Esophagus squamous epithelium (tissue), 5 donors: ENCODE data around the gene KAT6B. TPM values are rescaled to one million over a fixed set of nuclear protein-coding genes. Genes with fewer than 3 reads are reported as not detected.
A peak's percentile ranks its signal among the peaks of the same experiment; 100 is the strongest.
"Not testable (repeated sequence)": the region's sequence is repeated elsewhere in the genome, so short reads cannot be mapped to it uniquely, and the experiment has no call there.

Source experiments
- DNase-seq: peaks from one replicate; lab custom pipeline; 2025; lab: John Stamatoyannopoulos, UW
- H3K27ac ChIP-seq, 4 donors: fragments of 200-600 bp; sonication (generic); one replicate each; pipeline ENCODE4 v1.5.1; 2016 to 2019; ENCODE audit warnings: mild to moderate bottlenecking in 1 of 4
- H3K27me3 ChIP-seq, 4 donors: fragments of 200-600 bp; sonication (generic); 1 replicate in 3 of 4; 2 replicates in 1 of 4; pipeline versions ENCODE4 v1.5.1 to v1.6.0; 2017 to 2021; ENCODE audit warnings: antibody characterized with exemption in 1 of 4
- H3K36me3 ChIP-seq, 3 donors: fragments of 200-600 bp; sonication (generic); one replicate each; pipeline ENCODE4 v1.5.1; 2016 to 2019
- H3K4me1 ChIP-seq, 3 donors: fragments of 200-600 bp; sonication (generic); one replicate each; pipeline ENCODE4 v1.5.1; 2017 to 2019
- H3K4me3 ChIP-seq, 4 donors: fragments of 200-600 bp; sonication (generic); 1 replicate in 3 of 4; 2 replicates in 1 of 4; pipeline ENCODE4 v1.5.1; 2016 to 2019; ENCODE audit warnings: mild to moderate bottlenecking in 2 of 4, moderate library complexity in 1 of 4
- H3K9me3 ChIP-seq, 3 donors: fragments of 200-600 bp; sonication (generic); one replicate each; pipeline ENCODE4 v1.5.1; 2016 to 2019
- POLR2A ChIP-seq, 4 donors: fragments of 450-650 bp; IDR thresholded peaks; one replicate each; pipeline ENCODE4 v1.6.1; 2017; ENCODE audit warnings: antibody characterized with exemption in 4 of 4, mild to moderate bottlenecking in 4 of 4, moderate library complexity in 3 of 4
- WGBS, 2 donors: methylation state at CpG; one replicate each; pipeline ENCODE4 v1.1.5; 2018; 5-methylcytosine and 5-hydroxymethylcytosine counted together
- intact Hi-C: fragments of 100-400 bp; cut with DNase I; formaldehyde crosslinking; loops from one replicate; pipeline ENCODE4 v1.15.0; 2022
- total RNA-seq, 4 donors: library from RNA; depleted of rRNA; stranded (reverse); fragments of >200 nt; gene quantifications; one replicate each; pipeline ENCODE4 v1.1.0, GENCODE V29; 2016
- TF ChIP-seq, protein P1 (sequence below), 6 experiments: fragments of 450-650 bp in 4 of 6; fragments of 200-600 bp in 2 of 6; sonication (generic) in 2 of 6; IDR thresholded peaks; one replicate each; pipeline ENCODE4 v1.5.1; 2016 to 2019; ENCODE audit warnings: antibody characterized with exemption in 6 of 6, mild to moderate bottlenecking in 4 of 6, moderate library complexity in 4 of 6
- donor health status: DM: yes; HTN: yes; CAD: no.

KAT6B gene
- total RNA-seq, 4 donors from 2014 or later, result 13.1 to 48.8 (median 22.4) TPM

DNA sequence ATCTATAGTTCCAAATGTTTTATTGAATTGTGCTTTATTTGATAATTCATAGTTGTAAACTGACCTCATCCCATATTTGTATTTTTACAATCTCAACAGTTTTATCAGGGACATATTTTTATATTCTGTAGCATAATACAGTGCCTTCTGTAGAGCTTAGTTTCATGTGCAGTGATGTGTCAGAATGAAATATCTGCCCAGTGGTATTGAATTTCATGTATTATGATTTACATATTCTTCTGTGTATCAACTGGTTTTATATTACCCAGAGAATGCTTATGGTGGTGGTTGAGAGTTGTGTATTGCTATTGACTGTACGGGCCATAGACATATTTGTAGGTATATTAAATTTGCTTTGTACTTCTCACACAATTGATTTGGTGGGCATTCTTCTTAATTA lies 89.9 kb downstream of the KAT6B start:
- no peak overlapping the region for H3K27ac ChIP-seq
- no peak for DNase-seq
- H3K36me3 ChIP-seq, result peaks cover 0 to 5% (median 0%) of the 10 kb centered on the region in 3 donors
- WGBS, 2 donors, result 92 to 97% methylated on average over 1 of the region's 1 CpG
- H3K4me3 ChIP-seq, result no peak overlapping the region
- H3K4me1 ChIP-seq, result peaks cover 0 to 31% (median 7%) of the 10 kb centered on the region in 3 donors
- H3K27me3 ChIP-seq, result no peaks in the 10 kb centered on the region
- peaks cover 0 to 7% (median 0%) of the 10 kb centered on the region in 3 donors for H3K9me3 ChIP-seq
- intact Hi-C loops, result no loop called here
- no peak for TF ChIP-seq POLR2A (IDR thresholded peaks at IDR 0.05)
- TF ChIP-seq, protein P1, sequence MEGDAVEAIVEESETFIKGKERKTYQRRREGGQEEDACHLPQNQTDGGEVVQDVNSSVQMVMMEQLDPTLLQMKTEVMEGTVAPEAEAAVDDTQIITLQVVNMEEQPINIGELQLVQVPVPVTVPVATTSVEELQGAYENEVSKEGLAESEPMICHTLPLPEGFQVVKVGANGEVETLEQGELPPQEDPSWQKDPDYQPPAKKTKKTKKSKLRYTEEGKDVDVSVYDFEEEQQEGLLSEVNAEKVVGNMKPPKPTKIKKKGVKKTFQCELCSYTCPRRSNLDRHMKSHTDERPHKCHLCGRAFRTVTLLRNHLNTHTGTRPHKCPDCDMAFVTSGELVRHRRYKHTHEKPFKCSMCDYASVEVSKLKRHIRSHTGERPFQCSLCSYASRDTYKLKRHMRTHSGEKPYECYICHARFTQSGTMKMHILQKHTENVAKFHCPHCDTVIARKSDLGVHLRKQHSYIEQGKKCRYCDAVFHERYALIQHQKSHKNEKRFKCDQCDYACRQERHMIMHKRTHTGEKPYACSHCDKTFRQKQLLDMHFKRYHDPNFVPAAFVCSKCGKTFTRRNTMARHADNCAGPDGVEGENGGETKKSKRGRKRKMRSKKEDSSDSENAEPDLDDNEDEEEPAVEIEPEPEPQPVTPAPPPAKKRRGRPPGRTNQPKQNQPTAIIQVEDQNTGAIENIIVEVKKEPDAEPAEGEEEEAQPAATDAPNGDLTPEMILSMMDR (IDR thresholded peaks at IDR 0.05), result no peak

DNA sequence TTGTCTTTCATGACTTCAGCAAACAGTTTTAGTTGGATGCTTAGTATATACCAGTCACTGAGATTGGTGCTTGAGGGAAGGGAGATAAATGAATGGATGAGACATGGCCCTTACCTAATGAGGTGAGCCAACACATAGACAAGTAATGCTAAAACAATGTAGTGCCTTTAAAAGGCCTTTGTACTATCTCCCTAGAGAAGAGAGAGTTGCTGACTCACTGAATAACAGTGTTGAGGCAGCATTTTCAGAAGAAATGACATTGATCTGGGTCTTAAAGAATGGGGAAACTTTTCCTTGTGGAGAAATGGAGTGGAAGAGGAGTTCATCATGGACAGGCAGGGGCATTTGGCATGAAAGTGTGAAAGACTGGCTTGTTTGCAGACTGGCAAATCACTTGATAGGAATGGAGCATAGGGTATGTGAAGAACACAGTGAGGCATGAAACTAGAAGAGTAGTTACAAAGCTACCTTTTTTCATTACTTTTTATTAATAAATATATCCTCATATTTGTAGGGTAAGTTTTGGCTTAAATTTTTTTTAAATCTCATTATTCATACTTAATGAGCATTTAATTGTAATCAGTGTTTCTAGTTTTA lies 91.2 kb downstream of the KAT6B start:
- H3K27ac ChIP-seq, result peak overlapping the region in 3 of 4 donors; percentile 1 to 34 (median 6)

DNA sequence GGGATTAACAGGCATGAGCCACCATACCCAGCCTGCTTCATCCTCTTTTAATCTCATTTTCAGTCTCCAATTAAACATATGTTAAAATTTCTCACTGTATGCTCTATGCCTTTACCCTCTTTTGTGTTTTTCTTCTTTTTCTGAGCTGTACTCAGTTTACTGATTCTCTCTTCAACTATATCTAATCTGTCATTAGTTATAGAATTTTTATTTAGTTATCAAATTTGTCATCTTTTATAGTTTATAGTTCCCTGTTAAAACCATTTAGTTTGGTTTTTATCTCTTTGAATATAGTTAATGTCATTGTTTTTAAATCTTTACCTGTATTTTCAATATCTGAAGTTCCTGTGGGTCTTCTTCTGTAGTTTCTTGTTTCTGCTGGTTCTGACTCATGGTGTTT lies 93.3 kb downstream of the KAT6B start:
- no peak overlapping the region for H3K4me3 ChIP-seq
- TF ChIP-seq, protein P1 (IDR thresholded peaks at IDR 0.05), result no peak
- TF ChIP-seq POLR2A (IDR thresholded peaks at IDR 0.05), result no peak
- H3K27me3 ChIP-seq, result no peaks in the 10 kb centered on the region
- peaks cover 16 to 55% (median 38%) of the 10 kb centered on the region in 3 donors for H3K4me1 ChIP-seq
- DNase-seq, result no peak
- H3K9me3 ChIP-seq, result peaks cover 0 to 7% (median 0%) of the 10 kb centered on the region in 3 donors
- intact Hi-C loops, result no loop called here
- H3K36me3 ChIP-seq, result peaks cover 0 to 5% (median 0%) of the 10 kb centered on the region in 3 donors
- H3K27ac ChIP-seq, result no peak overlapping the region

More for the DNA sequence above, 91.2 kb downstream of the KAT6B start:
- Histone ChIP-seq H3K27me3 (no peaks in the 10 kb centered on the region), H3K4me1 (peaks cover under 1 to 44% (median 18%) of the 10 kb centered on the region in 3 donors), H3K4me3 (no peak overlapping the region), H3K9me3 (peaks cover 0 to 7% (median 0%) of the 10 kb centered on the region in 3 donors), H3K36me3 (peaks cover 0 to 5% (median 0%) of the 10 kb centered on the region in 3 donors)
- DNase-seq, result no peak
- TF ChIP-seq, protein P1 (IDR thresholded peaks at IDR 0.05), result no peak
- no peak for TF ChIP-seq POLR2A (IDR thresholded peaks at IDR 0.05)
- intact Hi-C loops, result no loop called here

DNA sequence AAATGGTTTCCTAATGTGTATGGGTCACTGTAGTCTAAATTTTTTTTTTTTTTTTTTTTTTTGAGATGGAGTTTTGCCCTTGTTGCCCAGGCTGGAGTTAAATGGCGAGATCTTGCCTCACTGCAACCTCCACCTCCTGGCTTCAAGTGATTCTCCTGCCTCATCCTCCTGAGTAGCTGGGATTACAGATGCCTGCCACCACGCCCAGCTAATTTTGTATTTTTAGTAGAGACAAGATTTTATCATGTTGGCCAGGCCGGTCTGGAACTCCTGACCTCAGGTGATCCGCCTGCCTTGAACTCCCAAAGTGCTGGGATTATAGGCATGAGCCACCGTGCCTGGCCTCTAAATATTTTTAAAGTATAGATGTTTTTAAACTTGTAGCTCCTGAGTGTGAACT lies 94.7 kb downstream of the KAT6B start:
- WGBS, 2 donors, result 95 to 98% methylated on average over 4 to 5 of the region's 5 CpGs
- DNase-seq, H3K27me3 ChIP-seq, H3K27ac ChIP-seq, H3K9me3 ChIP-seq, H3K4me3 ChIP-seq, intact Hi-C loops, H3K36me3 ChIP-seq: not testable (repeated sequence)
- H3K4me1 ChIP-seq, result peaks cover 22 to 69% (median 46%) of the 10 kb centered on the region in 3 donors

DNA sequence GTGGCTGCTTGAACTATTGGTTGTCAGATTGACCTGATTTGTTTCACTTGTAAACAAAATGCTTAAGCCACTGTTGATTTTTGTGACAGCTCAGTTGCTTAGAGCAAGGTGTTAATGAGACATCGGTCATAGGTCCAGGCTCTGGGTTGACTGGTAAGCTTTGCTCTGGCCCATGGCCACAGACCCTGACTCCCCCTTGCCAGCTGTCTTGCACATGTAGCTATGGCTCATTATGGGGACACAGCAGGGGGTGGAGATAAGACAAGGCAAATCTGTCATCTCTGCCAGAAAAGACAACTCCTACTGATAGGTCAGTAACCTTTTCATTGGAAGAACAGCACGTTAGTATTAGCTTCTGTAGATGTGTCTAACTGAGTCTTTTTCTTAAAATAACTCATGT lies 95.3 kb downstream of the KAT6B start:
- Histone ChIP-seq H3K36me3 (peaks cover 0 to 5% (median 0%) of the 10 kb centered on the region in 3 donors), H3K27me3 (no peaks in the 10 kb centered on the region), H3K4me1 (peaks cover 22 to 71% (median 47%) of the 10 kb centered on the region in 3 donors), H3K9me3 (peaks cover 0 to 7% (median 0%) of the 10 kb centered on the region in 3 donors), H3K27ac (peak overlapping the region in 1 of 4 donors; percentile 82), H3K4me3 (no peak overlapping the region)
- TF ChIP-seq, protein P1 (IDR thresholded peaks at IDR 0.05), result no peak
- no peak for TF ChIP-seq POLR2A (IDR thresholded peaks at IDR 0.05)
- WGBS, 2 donors, result 47 to 69% methylated on average over 2 of the region's 2 CpGs
- intact Hi-C loops, result no loop called here
- no peak for DNase-seq
